ENCODE results near the gene DHFR.

DHFR gene

GRCh38 chr5:80646926-80647325 is 7.9 kb downstream of the DHFR start:
- no peak overlapping the region for H3K23ac ChIP-seq (ENCODE audit: low read length in 2 of 2)
- H2AK5ac ChIP-seq (ENCODE audit: low read length, severe bottlenecking), result no peak overlapping the region
- no peak overlapping the region for H2BK5ac ChIP-seq (ENCODE audit: low read depth, low read length, poor library complexity, severe bottlenecking)
- H2BK120ac ChIP-seq (ENCODE audit: low read depth, low read length), result no peak overlapping the region
- no peak overlapping the region for H4K8ac ChIP-seq (ENCODE audit: low read length)
- no peak overlapping the region for H2BK12ac ChIP-seq (ENCODE audit: low read length in 2 of 2)
- no peak overlapping the region for H3K14ac ChIP-seq (ENCODE audit: low read length in 2 of 2)
- H3K27me3 ChIP-seq (ENCODE audit: control insufficient read depth in 1 of 2, insufficient read depth in 1 of 2, low read length in 2 of 2), result no peaks in the 10 kb centered on the region
- no peak overlapping the region for H3K4ac ChIP-seq (ENCODE audit: low read depth in 1 of 2, low read length in 2 of 2)
- 80% methylated on average over 2 of the region's 3 CpGs for WGBS
- H3K27ac ChIP-seq (ENCODE audit: low read length, poor library complexity, severe bottlenecking), result no peak overlapping the region
- no peak overlapping the region for H2BK15ac ChIP-seq (ENCODE audit: low read depth, poor library complexity, severe bottlenecking)
- no peak overlapping the region for H3K18ac ChIP-seq (ENCODE audit: low read depth in 1 of 2, low read length in 2 of 2)
- no peaks in the 10 kb centered on the region for H3K9me3 ChIP-seq (ENCODE audit: control insufficient read depth, low read length)
- no peak overlapping the region for H3K4me2 ChIP-seq (ENCODE audit: low read length, poor library complexity, severe bottlenecking)
- no peak for DNase-seq
- H4K91ac ChIP-seq (ENCODE audit: low read length), result no peak overlapping the region
- H2AFZ ChIP-seq (ENCODE audit: low read depth, low read length), result no peak overlapping the region
- peaks cover 4% of the 10 kb centered on the region for H3K79me1 ChIP-seq (replicated peaks; ENCODE audit: low read length, poor library complexity, severe bottlenecking)
- H3K36me3 ChIP-seq (ENCODE audit: control insufficient read depth in 1 of 2, insufficient read depth in 2 of 2, low read depth in 1 of 2, low read length in 2 of 2), result peaks cover 1 to 50% of the 10 kb centered on the region in 2 experiments
- no peaks in the 10 kb centered on the region for H3K4me1 ChIP-seq (ENCODE audit: control insufficient read depth, insufficient read depth, low read depth, low read length)
- no peak overlapping the region for H3K4me3 ChIP-seq (ENCODE audit: insufficient read depth in 1 of 2, low read depth in 1 of 2, low read length in 2 of 2)
- no peak overlapping the region for H3K9ac ChIP-seq (ENCODE audit: low read length)

DNA sequence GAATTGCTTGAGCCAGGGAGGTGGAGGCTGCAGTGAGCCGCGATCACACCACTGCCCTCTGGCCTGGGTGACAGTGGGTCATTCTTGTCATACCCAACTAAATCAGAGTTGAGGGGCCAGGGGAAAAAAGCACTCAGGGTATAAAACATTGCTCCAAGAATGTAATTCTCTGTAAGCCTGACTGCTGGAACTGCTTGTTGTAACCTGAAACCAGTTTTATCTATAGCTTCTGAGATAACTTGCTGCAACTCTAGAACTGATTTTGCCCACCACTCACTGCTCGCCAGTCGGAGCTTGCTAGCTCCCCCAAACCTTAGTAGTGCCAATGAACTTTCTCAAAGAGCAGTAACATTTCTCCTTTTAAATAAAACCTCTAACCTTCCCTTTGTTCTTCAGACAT is 9.9 kb downstream of the DHFR start:
- no peak overlapping the region for H3K14ac ChIP-seq (ENCODE audit: low read length in 2 of 2)
- H4K8ac ChIP-seq (ENCODE audit: low read length), result no peak overlapping the region
- H3K79me1 ChIP-seq (replicated peaks; ENCODE audit: low read length, poor library complexity, severe bottlenecking), result peaks cover 4% of the 10 kb centered on the region
- no peak overlapping the region for H2BK5ac ChIP-seq (ENCODE audit: low read depth, low read length, poor library complexity, severe bottlenecking)
- no peak overlapping the region for H3K4me3 ChIP-seq (ENCODE audit: insufficient read depth in 1 of 2, low read depth in 1 of 2, low read length in 2 of 2)
- H3K4ac ChIP-seq (ENCODE audit: low read depth in 1 of 2, low read length in 2 of 2), result no peak overlapping the region
- no peaks in the 10 kb centered on the region for H3K9me3 ChIP-seq (ENCODE audit: control insufficient read depth, low read length)
- no peaks in the 10 kb centered on the region for H3K27me3 ChIP-seq (ENCODE audit: control insufficient read depth in 1 of 2, insufficient read depth in 1 of 2, low read length in 2 of 2)
- no peak overlapping the region for H3K23ac ChIP-seq (ENCODE audit: low read length in 2 of 2)
- DNase-seq, result no peak
- no peak overlapping the region for H3K18ac ChIP-seq (ENCODE audit: low read depth in 1 of 2, low read length in 2 of 2)
- H3K27ac ChIP-seq (ENCODE audit: low read length, poor library complexity, severe bottlenecking), result no peak overlapping the region
- no peak overlapping the region for H2BK12ac ChIP-seq (ENCODE audit: low read length in 2 of 2)
- H2BK120ac ChIP-seq (ENCODE audit: low read depth, low read length), result no peak overlapping the region
- WGBS, result 91% methylated on average over 4 of the region's 4 CpGs
- peaks cover 5 to 66% of the 10 kb centered on the region in 2 experiments for H3K36me3 ChIP-seq (ENCODE audit: control insufficient read depth in 1 of 2, insufficient read depth in 2 of 2, low read depth in 1 of 2, low read length in 2 of 2)
- H3K4me2 ChIP-seq (ENCODE audit: low read length, poor library complexity, severe bottlenecking), result no peak overlapping the region
- H3K9ac ChIP-seq (ENCODE audit: low read length), result no peak overlapping the region
- H3K4me1 ChIP-seq (ENCODE audit: control insufficient read depth, insufficient read depth, low read depth, low read length), result no peaks in the 10 kb centered on the region
- H4K91ac ChIP-seq (ENCODE audit: low read length), result no peak overlapping the region
- H2BK15ac ChIP-seq (ENCODE audit: low read depth, poor library complexity, severe bottlenecking), result no peak overlapping the region
- H2AK5ac ChIP-seq (ENCODE audit: low read length, severe bottlenecking), result no peak overlapping the region
- no peak overlapping the region for H2AFZ ChIP-seq (ENCODE audit: low read depth, low read length)

DNA sequence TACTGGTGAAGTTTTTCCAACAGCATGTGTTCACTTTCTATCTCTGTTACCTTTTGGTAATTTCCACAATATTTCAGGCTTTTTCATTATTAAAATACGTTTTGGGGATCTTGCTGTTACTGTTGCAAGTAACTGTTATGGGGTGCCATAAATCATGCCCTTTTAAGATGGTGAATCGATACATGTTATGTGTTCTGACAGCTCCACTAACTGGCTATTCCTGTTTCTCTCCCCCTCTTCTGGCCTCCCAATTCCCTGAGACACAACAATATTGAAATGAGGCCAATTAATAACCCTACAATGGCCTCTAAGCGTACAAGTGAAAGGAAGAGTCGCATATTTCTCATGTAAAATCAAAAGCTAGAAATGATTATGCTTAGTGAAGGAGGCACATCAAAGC is 13.4 kb downstream of the DHFR start:
- Histone ChIP-seq H3K23ac (ENCODE audit: low read length in 2 of 2) (no peak overlapping the region), H2BK12ac (ENCODE audit: low read length in 2 of 2) (no peak overlapping the region), H3K4me3 (ENCODE audit: insufficient read depth in 1 of 2, low read depth in 1 of 2, low read length in 2 of 2) (no peak overlapping the region), H4K91ac (ENCODE audit: low read length) (no peak overlapping the region), H3K9me3 (ENCODE audit: control insufficient read depth, low read length) (no peaks in the 10 kb centered on the region), H4K8ac (ENCODE audit: low read length) (no peak overlapping the region), H3K4me1 (ENCODE audit: control insufficient read depth, insufficient read depth, low read depth, low read length) (no peaks in the 10 kb centered on the region), H3K4ac (ENCODE audit: low read depth in 1 of 2, low read length in 2 of 2) (no peak overlapping the region), H2AK5ac (ENCODE audit: low read length, severe bottlenecking) (no peak overlapping the region), H3K9ac (ENCODE audit: low read length) (no peak overlapping the region), H3K4me2 (ENCODE audit: low read length, poor library complexity, severe bottlenecking) (no peak overlapping the region), H3K18ac (ENCODE audit: low read depth in 1 of 2, low read length in 2 of 2) (no peak overlapping the region), H3K79me1 (replicated peaks; ENCODE audit: low read length, poor library complexity, severe bottlenecking) (no peaks in the 10 kb centered on the region), H3K27ac (ENCODE audit: low read length, poor library complexity, severe bottlenecking) (no peak overlapping the region), H2BK15ac (ENCODE audit: low read depth, poor library complexity, severe bottlenecking) (no peak overlapping the region), H2BK120ac (ENCODE audit: low read depth, low read length) (no peak overlapping the region), H2BK5ac (ENCODE audit: low read depth, low read length, poor library complexity, severe bottlenecking) (no peak overlapping the region), H3K27me3 (ENCODE audit: control insufficient read depth in 1 of 2, insufficient read depth in 1 of 2, low read length in 2 of 2) (no peaks in the 10 kb centered on the region), H3K14ac (ENCODE audit: low read length in 2 of 2) (no peak overlapping the region), H3K36me3 (ENCODE audit: control insufficient read depth in 1 of 2, insufficient read depth in 2 of 2, low read depth in 1 of 2, low read length in 2 of 2) (peaks cover 8 to 53% of the 10 kb centered on the region in 2 experiments), H2AFZ (ENCODE audit: low read depth, low read length) (no peak overlapping the region)
- WGBS, result 100% methylated on average over 3 of the region's 4 CpGs
- DNase-seq, result no peak

- H2BK15ac ChIP-seq (ENCODE audit: low read depth, poor library complexity, severe bottlenecking), result no peak overlapping the region
- no peak overlapping the region for H2BK120ac ChIP-seq (ENCODE audit: low read depth, low read length)
- H2BK12ac ChIP-seq (ENCODE audit: low read length in 2 of 2), result no peak overlapping the region
- no peak overlapping the region for H3K4me3 ChIP-seq (ENCODE audit: insufficient read depth in 1 of 2, low read depth in 1 of 2, low read length in 2 of 2)
- H2AK5ac ChIP-seq (ENCODE audit: low read length, severe bottlenecking), result no peak overlapping the region
- H3K18ac ChIP-seq (ENCODE audit: low read depth in 1 of 2, low read length in 2 of 2), result no peak overlapping the region
- no peak overlapping the region for H3K4me2 ChIP-seq (ENCODE audit: low read length, poor library complexity, severe bottlenecking)
- H3K4me1 ChIP-seq (ENCODE audit: control insufficient read depth, insufficient read depth, low read depth, low read length), result no peaks in the 10 kb centered on the region
- no peak overlapping the region for H2BK5ac ChIP-seq (ENCODE audit: low read depth, low read length, poor library complexity, severe bottlenecking)
- H3K9me3 ChIP-seq (ENCODE audit: control insufficient read depth, low read length), result no peaks in the 10 kb centered on the region
- no peak overlapping the region for H2AFZ ChIP-seq (ENCODE audit: low read depth, low read length)
- no peak overlapping the region for H3K4ac ChIP-seq (ENCODE audit: low read depth in 1 of 2, low read length in 2 of 2)
- no peak overlapping the region for H3K27ac ChIP-seq (ENCODE audit: low read length, poor library complexity, severe bottlenecking)
- no peak for DNase-seq
- peaks cover 7 to 35% of the 10 kb centered on the region in 2 experiments for H3K36me3 ChIP-seq (ENCODE audit: control insufficient read depth in 1 of 2, insufficient read depth in 2 of 2, low read depth in 1 of 2, low read length in 2 of 2)
- H3K14ac ChIP-seq (ENCODE audit: low read length in 2 of 2), result no peak overlapping the region
- no peak overlapping the region for H4K91ac ChIP-seq (ENCODE audit: low read length)
- H3K79me1 ChIP-seq (replicated peaks; ENCODE audit: low read length, poor library complexity, severe bottlenecking), result peaks cover 4% of the 10 kb centered on the region
- H3K9ac ChIP-seq (ENCODE audit: low read length), result no peak overlapping the region
- H3K23ac ChIP-seq (ENCODE audit: low read length in 2 of 2), result no peak overlapping the region
- no peaks in the 10 kb centered on the region for H3K27me3 ChIP-seq (ENCODE audit: control insufficient read depth in 1 of 2, insufficient read depth in 1 of 2, low read length in 2 of 2)
- no peak overlapping the region for H4K8ac ChIP-seq (ENCODE audit: low read length)
Measured at GRCh38 chr5:80634193-80634592, 20.6 kb downstream of the DHFR start.

All from mesenchymal stem cell (in vitro differentiated cells and primary cell).